Activated CD4-positive, CD25-positive, alpha-beta regulatory T cell treated with anti-CD3 and anti-CD28 coated beads, Interleukin-2, amount 50 U/mL, for 72 hours (primary cell): ENCODE measurements around the gene CDK14.

ENCODE experiments used
- DNase-seq: peaks from one replicate; pipeline ENCODE4 v3.0.0; 2021

Gene CDK14

GRCh38 chr7:91069146-91069545, 473.0 kb downstream of the CDK14 start:
- no peak for DNase-seq

- DNase-seq, result no peak
These were observed 483.4 kb downstream of the CDK14 start for GRCh38 chr7:91079487-91079886.

- no peak for DNase-seq
These were observed 484.2 kb downstream of the CDK14 start for GRCh38 chr7:91080351-91080750.

GRCh38 chr7:91082038-91082437, 485.9 kb downstream of the CDK14 start:
- no peak for DNase-seq

GRCh38 chr7:91082852-91083495, 486.9 kb downstream of the CDK14 start:
- DNase-seq, result no peak

GRCh38 chr7:91083855-91084644, 487.9 kb downstream of the CDK14 start:
- no peak for DNase-seq

GRCh38 chr7:91085175-91085574, 489.1 kb downstream of the CDK14 start:
- no peak for DNase-seq

- DNase-seq, result no peak
These were observed 490.1 kb downstream of the CDK14 start for GRCh38 chr7:91086200-91086599.

- no peak for DNase-seq
These were observed 492.0 kb downstream of the CDK14 start for GRCh38 chr7:91088156-91088555.

GRCh38 chr7:91088691-91089090, 492.6 kb downstream of the CDK14 start:
- no peak for DNase-seq

GRCh38 chr7:91089382-91089963, 493.4 kb downstream of the CDK14 start:
- DNase-seq, result no peak

- DNase-seq, result no peak
These were observed 494.6 kb downstream of the CDK14 start for GRCh38 chr7:91090684-91091083.

GRCh38 chr7:91091631-91092030, 495.5 kb downstream of the CDK14 start:
- no peak for DNase-seq

GRCh38 chr7:91093181-91093580, 497.1 kb downstream of the CDK14 start:
- DNase-seq, result no peak

- no peak for DNase-seq
These were observed 502.4 kb downstream of the CDK14 start for GRCh38 chr7:91098566-91098965.

- no peak for DNase-seq
These were observed 507.2 kb downstream of the CDK14 start for GRCh38 chr7:91103363-91103762.

GRCh38 chr7:91107460-91107859, 511.3 kb downstream of the CDK14 start:
- no peak for DNase-seq

GRCh38 chr7:91109200-91109599, 513.1 kb downstream of the CDK14 start:
- no peak for DNase-seq

GRCh38 chr7:91112902-91113341, 516.8 kb downstream of the CDK14 start:
- DNase-seq, result no peak

- DNase-seq, result no peak
These were observed 518.1 kb downstream of the CDK14 start for GRCh38 chr7:91114232-91114631.

GRCh38 chr7:91126762-91127161, 530.6 kb downstream of the CDK14 start:
- DNase-seq, result no peak

- DNase-seq, result no peak
These were observed 531.2 kb downstream of the CDK14 start for GRCh38 chr7:91127325-91127724.

GRCh38 chr7:91127959-91128358, 531.8 kb downstream of the CDK14 start:
- no peak for DNase-seq

GRCh38 chr7:91128683-91129348, 532.7 kb downstream of the CDK14 start:
- no peak for DNase-seq
